PFSK-1 (cell line): ENCODE measurements around the gene SFI1.

ENCODE experiments used
- POLR2AphosphoS5 ChIP-seq: IDR thresholded peaks from 2 replicates; pipeline ENCODE4 v1.6.1; 2012; ENCODE audit warnings: low read depth, mild to moderate bottlenecking, control low read depth, low read length, moderate library complexity
- REST ChIP-seq, 2 experiments: IDR thresholded peaks; 2 replicates each; pipeline versions ENCODE4 v1.6.1 to v1.8.0; 2011 to 2012; ENCODE audit warnings: low read depth in 2 of 2, low read length in 2 of 2, control low read depth in 1 of 2, inconsistent platforms in 1 of 2, mild to moderate bottlenecking in 1 of 2, moderate library complexity in 1 of 2; ENCODE audit not compliant: insufficient read depth in 1 of 2
- SIN3A ChIP-seq: IDR thresholded peaks from 2 replicates; pipeline ENCODE4 v1.6.1; 2012; ENCODE audit warnings: mild to moderate bottlenecking, low read length, moderate library complexity, borderline replicate concordance; ENCODE audit not compliant: insufficient read depth
- TAF1 ChIP-seq: IDR thresholded peaks from 2 replicates; pipeline ENCODE4 v1.6.1; 2012; ENCODE audit warnings: low read length, control low read depth, borderline replicate concordance; ENCODE audit not compliant: insufficient read depth

GRCh38 chr22:31461699-31462098, 34.6 kb upstream of the SFI1 start:
- TF ChIP-seq REST (IDR thresholded peaks at IDR 0.05; ENCODE audit: insufficient read depth in 1 of 2, low read depth in 2 of 2, low read length in 2 of 2) (no peak), POLR2AphosphoS5 (no peak), TAF1 (no peak), SIN3A (no peak)
